ENCODE data around the gene ITIH3.

ITIH3 gene

DNA sequence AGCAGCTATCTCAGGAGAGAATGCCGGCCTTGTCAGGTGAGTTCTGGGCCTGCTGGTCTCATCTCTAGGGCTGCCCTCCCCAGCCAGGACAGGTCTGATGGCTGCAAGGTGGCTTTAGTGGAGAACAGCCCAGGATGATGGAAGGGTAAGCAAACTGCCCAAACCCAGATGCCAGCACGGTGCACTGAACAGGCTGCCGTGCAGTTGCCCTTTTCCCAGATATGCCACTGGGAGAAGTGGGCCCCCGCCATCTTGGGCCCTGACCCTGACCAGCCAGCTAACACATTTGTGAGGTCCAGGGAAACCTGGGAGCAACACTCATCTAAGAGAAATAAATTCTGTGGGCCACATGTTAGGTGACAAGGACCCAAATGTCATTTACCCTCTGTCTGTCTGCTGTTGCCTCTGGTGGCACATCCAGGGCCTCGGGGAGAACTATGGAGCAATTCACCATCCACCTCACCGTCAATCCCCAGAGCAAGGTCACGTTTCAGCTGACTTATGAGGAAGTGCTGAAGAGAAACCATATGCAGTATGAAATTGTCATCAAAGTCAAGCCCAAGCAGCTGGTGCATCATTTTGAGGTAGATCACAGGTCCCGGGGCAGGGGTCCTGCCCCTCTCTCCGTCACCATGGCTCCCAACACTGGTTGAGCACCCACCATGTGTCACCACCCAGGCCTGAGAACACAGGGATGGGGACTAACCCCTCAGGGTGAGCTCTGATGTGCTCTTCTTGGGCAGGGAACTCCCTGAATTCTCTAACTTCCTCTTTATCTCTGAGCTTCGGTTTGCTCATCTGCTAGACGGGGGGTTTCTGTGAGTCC is 15.4 kb upstream of the ITIH3 start:
- no peak for DNase-seq (ENCODE audit: low read depth in 2 of 2)

DNA sequence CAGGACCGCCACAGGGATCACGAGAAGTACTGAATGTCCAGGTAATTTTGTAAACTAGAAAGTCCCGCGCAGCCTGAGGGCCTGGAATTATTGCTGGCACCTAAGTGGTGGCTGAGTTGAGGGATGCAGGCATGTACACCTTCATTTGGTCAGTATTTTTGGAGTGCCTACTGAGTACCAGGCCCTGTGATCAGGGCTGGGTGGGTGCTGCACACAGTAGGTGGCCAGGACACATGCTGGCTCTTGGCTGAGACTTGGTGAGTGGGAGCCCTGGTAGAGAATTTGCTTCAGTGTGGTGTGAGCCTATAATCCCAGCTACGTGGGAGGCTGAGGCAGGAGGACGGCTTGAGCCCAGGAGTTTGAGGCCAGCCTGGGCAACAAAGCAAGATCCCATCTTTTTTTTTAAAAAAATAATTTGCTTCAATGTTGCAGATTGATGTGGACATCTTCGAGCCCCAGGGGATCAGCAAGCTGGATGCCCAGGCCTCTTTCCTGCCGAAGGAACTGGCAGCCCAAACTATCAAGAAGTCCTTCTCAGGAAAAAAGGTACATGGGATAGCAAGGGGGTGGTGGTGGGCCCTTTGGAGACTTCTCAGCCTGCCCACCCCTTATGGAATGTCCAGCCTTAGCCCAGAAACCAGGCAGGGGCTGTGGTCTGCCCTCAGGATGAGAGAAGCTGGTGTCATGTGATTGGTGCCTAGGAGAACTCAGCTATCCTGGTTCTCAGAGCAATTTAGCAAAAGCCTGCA is 14.6 kb upstream of the ITIH3 start:
- DNase-seq (ENCODE audit: low read depth in 2 of 2), result no peak

DNA sequence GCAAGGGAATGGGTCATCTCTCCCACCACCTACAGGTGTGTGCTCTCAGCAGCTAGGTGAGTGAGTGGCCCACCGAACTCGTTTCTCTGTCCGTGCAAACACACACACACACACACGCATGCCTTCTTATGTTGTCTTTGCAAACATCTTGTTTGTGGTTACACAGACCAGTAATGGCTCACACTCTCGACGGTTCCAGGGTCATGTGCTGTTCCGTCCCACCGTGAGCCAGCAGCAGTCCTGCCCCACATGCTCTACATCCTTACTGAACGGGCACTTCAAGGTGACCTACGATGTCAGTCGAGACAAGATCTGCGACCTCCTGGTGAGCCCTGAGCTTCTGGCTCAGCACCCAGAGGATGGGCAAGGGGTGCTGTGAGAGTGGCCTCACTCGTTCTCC is 12.9 kb upstream of the ITIH3 start:
- DNase-seq (ENCODE audit: low read depth in 2 of 2), result no peak

DNA sequence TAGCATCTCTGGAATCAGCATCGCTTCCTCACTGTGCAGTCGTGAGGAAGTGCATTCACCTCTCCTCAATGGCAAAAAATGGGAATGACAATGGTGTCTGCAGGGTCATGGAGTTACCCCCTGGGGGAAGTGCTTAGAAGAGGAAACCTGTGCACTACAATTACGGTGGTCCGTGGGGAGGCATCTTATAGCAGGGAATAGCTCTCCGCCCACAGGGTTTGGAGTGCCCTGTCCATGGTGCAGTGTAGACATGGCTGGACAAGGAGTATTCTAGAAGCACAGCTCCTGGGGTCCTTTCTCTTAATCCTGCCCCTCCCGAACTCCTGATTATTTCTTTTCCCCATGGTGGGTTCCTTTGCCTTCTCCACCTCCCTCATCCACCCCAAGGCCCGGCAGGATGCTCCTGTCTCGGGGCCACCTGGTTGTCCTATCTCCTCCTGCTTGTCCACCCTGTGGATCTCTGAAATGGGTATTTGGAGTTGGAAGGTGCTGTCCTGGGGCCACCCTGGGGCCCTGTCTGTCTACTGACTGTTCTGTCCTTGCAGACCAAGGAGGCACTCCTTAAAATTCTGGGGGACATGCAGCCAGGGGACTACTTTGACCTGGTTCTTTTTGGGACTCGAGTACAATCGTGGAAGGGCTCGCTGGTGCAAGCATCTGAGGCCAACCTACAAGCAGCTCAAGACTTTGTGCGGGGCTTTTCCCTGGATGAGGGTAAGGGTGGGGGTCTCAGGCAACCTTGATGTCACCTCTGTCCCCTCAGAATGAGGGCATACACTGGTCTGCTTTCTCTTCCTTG is 12.0 kb upstream of the ITIH3 start:
- no peak for DNase-seq (ENCODE audit: low read depth in 2 of 2)

DNA sequence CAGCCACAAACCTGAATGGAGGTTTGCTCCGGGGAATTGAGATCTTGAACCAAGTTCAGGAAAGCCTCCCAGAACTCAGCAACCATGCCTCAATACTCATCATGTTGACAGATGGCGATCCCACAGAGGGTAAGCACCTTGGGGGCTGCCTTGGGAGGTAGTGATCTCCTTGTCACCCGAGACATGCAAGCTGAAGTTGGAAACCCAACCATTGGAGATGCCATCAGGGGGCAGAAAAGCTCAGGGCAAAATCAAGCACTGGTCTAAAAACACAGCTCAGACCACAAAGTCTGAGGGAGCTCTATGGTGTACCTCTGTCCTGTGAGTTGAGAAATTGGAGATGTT is 11.4 kb upstream of the ITIH3 start:
- DNase-seq (ENCODE audit: low read depth in 2 of 2), result no peak

DNA sequence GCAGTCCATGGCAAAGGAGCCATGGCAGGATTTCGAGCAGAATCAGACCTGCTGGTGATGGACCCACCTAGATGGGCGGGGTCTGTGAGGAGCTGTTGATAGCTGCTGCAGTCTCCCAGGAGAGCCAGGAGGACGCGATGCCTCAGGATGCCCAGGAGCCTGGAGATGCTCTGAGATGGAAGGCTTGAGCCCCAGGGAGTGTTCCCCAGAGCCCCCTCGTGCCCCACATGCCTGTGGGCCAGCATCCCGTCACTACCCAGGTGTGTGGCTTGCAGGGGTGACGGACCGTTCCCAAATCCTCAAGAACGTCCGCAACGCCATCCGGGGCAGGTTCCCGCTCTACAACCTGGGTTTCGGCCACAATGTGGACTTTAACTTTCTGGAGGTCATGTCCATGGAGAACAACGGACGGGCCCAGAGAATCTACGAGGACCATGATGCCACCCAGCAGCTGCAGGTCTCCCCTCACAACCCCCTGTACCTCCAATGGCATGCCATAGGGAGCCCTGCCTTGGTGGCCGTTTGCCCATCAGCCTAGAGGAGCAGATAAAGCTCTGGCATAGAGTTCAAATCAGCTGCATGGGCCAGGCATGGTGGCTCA is 10.5 kb upstream of the ITIH3 start:
- no peak for DNase-seq (ENCODE audit: low read depth in 2 of 2)

DNA sequence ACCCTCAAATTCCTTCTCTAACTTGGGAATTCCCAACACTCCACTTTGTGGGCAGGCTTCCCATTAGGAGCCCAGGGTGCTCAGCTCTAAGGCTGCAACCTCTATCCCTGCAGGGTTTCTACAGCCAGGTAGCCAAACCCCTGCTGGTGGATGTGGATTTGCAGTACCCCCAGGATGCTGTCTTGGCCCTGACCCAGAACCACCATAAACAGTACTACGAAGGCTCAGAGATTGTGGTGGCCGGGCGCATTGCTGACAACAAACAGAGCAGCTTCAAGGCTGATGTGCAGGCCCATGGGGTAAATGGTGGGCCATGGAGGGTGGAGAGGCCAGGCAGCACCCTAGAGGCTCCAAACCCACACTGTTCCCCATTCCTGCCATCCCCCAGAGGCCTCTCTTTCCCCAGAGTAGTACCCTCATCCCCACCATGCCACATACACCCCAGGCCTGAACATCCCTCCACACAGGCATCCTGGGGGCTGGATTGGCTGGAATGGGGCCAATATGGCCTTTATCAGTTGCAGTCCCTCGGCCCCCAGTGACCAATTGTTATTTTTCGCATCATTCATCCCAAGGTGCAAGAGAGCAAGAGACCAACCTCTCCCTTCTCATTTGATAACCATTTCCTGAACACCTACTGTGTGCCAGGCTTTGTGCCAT is 9.5 kb upstream of the ITIH3 start:
- DNase-seq (ENCODE audit: low read depth in 2 of 2), result no peak

DNA sequence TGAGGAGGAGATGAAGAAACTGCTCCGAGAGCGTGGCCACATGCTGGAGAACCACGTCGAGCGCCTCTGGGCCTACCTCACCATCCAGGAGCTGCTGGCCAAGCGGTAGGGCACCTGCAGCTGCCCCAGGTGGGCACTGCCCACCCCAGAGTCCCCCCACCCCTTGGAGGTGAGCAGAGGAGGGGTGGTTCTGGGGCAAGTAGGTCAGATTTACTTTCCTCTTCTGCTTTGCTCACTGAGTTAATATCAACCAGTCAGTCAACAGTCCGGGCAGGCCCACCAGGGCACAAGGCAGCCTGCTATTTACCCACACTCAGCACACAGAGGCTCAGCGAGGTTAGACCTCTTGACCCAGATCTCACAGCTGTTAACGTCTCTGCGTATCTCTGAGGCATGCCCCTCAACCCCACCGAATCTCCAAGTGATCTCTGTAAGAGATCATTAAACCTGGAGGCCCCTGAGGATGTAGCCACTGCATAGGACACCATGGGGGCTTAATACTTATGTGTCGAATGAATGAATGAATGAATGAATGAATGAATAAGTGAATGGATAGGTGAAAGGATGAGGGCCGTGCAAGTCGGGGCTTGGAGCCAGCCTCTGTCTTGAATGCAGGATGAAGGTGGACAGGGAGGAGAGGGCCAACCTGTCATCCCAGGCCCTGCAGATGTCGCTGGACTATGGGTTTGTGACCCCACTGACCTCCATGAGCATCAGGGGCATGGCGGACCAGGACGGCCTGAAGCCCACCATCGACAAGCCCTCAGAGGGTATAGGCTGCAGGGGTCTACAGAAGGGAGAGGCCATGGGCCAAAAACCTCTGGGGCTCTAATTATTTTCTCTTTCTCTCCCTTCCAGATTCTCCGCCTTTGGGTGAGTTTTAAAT is 8.0 kb upstream of the ITIH3 start:
- no peak for DNase-seq (ENCODE audit: low read depth in 2 of 2)

DNA sequence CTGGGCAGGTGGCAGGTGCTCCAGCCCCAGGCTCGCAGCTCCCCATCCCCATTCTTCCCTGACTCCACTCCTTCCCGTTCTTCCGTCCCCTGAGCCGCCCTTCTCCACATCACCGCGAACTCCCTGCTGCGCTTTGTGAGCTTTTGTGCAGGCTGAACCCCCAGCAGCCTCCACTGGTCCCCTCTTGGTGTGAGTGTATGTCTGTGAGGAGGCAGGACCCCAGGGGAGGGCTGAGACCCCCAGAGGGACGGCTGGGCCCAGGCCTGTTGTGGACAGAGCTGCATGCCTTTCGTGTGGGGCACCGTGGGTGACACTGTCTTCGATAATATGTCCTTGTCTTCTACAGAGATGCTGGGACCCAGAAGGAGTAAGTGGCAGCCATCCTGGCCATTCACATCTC is 7.3 kb upstream of the ITIH3 start:
- no peak for DNase-seq (ENCODE audit: low read depth in 2 of 2)

DNA sequence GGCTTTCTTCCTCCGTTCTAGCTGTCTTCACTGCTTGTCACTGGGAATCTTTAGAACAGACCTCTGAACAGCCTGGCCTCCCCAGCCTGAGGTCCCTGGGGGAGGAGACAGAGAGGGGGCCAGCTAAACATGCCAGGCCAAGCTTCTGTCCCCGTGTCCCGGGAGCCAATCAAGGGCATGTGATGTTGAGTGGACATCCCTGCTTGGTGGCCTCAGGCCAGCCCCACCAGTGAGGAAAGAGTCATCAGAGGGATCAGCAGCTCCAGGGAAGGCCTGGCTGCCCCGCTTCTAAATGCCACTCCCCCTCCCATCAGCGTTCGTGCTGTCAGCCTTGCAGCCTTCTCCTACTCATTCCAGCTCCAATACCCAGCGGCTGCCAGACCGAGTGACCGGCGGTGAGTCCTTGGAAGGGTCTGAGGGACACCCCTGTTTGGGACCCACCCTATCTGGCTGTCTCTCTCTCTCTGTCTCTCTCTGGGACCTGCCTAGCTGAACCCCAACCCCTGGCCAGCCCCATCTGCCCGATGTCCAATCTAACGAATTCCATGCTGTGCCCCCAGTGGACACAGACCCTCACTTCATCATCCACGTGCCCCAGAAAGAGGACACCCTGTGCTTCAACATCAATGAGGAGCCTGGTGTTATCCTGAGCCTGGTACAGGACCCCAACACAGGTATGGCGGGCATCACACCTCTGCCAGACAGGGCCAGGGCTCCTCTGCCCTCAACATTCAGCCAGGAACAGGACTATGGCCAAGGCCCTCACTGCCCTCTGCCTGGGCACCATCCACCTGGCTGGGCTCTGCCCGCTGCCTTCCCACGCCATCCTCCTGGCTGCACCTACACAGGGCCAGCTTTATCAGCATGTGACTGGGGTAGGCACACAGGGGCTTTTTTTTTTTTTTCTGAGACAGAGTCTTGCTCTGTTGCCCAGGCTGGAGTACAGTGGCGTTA is 6.6 kb upstream of the ITIH3 start:
- DNase-seq (ENCODE audit: low read depth in 2 of 2), result no peak

DNA sequence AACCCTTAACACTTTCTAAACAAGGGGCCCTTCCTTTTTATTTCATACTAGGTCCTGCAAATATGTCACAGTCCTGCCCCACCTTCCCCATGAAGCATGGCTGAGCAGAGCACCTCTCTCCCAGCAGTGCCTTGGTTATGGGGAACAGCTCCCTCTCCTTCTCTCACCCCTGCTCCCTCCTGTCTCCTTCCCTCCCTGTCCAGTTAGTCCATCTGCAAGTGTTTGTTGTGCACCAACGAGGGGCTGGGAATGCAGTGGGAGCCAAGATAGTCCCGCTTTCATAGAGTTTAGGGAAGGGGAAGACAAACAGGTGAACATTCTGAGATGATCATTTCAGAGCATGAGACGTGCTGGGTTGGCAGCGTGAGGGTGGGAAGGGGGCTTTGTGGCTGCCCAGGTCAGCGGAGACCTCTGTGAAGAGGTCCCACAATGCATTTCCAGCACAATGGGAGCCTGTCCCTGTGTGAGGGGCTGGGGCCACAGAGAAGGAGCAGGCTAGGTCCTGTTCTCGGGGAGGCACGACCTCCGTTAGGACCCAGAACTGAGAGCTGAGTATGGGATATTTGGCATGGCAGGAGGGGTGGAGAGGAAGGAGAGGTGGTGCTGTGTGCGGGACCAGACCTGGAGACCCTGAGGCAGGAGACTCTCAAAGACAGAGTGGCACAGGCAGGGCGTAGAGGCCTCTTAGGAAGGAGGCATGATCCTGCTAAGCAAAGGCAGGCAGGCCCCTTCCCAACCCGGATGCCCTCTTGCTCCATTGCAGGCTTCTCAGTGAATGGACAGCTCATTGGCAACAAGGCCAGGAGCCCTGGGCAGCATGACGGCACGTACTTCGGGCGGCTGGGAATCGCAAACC is 5.5 kb upstream of the ITIH3 start:
- no peak for DNase-seq (ENCODE audit: low read depth in 2 of 2)

DNA sequence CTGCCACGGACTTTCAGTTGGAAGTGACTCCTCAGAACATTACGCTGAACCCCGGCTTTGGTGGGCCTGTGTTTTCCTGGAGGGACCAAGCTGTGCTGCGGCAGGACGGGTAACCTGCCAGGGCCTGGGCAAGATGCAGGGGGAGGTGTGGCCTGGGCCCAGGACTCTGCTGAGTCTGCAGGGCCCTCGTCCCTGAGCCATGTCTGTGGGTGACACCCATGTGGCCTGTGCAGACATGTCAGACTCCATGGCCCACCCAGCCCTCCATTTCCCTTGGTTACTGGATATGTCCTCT is 4.9 kb upstream of the ITIH3 start:
- DNase-seq (ENCODE audit: low read depth in 2 of 2), result no peak

DNA sequence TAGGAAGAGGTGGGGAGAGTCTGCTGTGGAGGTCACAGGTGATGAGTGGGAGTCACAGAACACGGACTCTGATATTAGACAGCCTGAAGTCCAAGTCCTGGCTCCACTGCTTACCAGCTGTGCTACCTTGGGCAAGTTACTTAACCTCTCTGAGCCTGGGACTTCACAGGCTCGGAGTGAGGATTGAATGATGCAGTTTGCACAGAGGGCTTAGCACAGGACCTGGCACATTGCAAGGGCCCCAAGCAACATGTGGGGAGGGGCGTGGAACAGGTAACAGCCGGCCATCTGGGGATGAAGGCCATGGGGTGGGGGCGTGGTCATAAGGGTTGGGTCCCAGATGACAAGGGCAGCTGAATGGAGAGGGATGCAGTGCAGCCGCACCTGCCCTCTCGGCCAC is 4.3 kb upstream of the ITIH3 start:
- DNase-seq (ENCODE audit: low read depth in 2 of 2), result no peak

DNA sequence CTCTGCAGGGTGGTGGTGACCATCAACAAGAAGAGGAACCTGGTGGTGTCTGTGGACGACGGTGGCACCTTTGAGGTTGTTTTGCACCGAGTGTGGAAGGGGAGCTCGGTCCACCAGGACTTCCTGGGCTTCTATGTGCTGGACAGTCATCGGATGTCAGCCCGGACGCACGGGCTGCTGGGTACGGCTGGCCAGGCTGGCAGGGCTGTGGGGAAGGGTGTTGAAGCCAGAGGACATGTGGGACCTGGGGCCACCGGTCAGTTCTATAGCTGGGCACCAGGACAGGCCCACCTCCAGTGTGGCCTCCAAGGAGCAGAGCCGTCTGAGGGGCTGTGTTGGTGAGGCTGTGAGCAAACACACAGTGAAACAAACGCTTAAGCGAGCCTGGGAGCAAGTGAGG is 3.9 kb upstream of the ITIH3 start:
- no peak for DNase-seq (ENCODE audit: low read depth in 2 of 2)

DNA sequence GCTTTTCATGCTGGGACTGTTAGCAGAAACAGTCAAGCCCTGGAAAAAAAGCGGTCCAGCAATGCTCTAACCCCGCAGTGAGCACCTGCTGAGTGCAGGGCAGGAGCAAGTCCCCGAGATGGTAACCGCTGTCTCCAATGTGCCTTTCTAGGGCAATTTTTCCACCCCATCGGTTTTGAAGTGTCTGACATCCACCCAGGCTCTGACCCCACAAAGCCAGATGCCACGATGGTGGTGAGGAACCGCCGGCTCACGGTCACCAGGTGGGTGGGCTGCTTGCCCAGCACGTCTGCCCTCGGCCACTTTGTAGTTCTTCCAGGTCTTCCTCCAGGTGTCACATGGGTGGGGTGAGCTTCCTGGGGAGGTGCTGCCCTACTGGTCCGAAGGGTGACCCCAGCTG is 3.2 kb upstream of the ITIH3 start:
- no peak for DNase-seq (ENCODE audit: low read depth in 2 of 2)

DNA sequence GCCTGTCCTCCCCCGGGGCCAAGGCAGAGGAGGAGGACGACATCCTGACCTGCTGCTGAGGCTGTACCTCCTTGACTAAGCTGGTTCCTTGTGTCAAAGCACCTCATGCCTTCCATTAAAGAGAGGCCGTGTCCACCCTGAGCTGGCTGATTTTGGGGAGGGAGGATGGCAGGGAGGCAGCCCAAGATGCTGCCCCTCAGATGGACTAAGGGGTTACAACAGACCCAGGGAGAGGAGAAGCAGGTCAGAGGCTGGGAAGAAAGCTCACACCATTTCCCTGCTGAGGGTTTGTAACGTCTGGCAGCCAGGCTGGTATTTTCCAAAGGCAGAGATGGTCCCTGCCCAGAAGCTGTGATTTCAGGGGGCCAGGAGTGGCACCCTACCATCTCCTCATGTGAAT is 2.7 kb upstream of the ITIH3 start:
- no peak for DNase-seq (ENCODE audit: low read depth in 2 of 2)

DNA sequence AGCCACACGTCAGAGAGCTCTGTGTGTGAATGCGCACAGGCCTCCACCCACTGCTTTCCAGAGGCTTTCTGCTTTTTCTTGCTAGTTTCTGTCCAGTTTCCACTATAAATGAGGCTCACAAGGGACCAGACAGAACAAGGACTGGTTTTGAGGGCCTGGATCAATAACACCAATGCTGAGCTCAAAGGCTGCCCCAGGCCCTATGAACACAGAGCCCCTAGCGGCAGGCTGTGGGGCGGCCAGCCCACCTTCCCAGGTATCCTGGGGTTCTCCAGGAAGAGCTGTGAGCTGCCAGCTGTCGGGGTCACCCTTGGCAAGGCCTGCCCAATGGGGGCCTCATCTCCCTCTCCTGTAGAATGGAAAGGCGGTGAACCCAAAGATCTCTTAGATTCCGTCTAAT is 2.2 kb upstream of the ITIH3 start:
- no peak for DNase-seq (ENCODE audit: low read depth in 2 of 2)

DNA sequence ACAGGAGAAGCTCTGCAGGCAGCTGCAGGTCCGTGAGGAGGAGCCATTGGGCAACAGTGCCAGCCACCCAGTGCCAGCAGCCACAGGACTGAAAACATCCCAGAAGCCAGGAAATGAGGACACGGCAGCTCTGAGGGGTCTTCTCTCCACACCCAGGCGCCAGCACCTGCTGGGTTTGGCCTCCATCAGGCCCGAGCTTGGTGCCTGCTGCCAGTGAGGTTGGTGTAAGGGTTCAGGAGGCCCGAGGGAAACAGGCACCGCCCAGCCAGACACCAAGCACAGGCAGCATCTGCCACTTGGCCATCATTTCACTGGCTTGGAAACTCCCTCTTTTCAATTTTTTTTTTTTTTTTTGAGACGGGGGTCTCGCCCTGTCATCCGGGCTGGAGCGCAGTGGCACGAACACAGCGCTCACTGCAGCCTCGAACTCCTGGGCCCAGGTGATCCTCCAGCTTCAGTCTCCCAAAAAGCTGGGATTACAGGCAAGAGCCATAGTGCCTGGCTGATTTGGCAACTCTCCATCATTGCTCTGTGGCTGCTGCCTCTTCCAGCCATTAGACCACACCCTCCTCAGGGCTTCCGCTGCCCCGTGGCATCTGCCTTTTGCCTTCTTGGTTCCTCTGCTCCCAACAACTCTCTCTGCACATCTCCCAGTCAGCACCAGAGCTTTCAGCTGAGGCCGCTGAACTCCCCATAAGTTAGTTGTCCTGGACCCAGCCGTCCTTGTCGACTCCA is 1.5 kb upstream of the ITIH3 start:
- no peak for DNase-seq (ENCODE audit: low read depth in 2 of 2)
